Hepatocyte (in vitro differentiated cells): ENCODE data around the gene TMEM121B.

Source experiments
- EZH2 ChIP-seq: fragments of 200-600 bp; sonication (generic); IDR thresholded peaks from 2 replicates; pipeline ENCODE4 v1.6.1; 2016; ENCODE audit warnings: antibody characterized with exemption, mild to moderate bottlenecking, borderline replicate concordance
- TF ChIP-seq, protein P1 (sequence below): fragments of 200-600 bp; sonication (generic); IDR thresholded peaks from 2 replicates; pipeline ENCODE4 v1.5.1; 2016; ENCODE audit warnings: antibody characterized with exemption, mild to moderate bottlenecking; ENCODE audit not compliant: poor library complexity

DNA sequence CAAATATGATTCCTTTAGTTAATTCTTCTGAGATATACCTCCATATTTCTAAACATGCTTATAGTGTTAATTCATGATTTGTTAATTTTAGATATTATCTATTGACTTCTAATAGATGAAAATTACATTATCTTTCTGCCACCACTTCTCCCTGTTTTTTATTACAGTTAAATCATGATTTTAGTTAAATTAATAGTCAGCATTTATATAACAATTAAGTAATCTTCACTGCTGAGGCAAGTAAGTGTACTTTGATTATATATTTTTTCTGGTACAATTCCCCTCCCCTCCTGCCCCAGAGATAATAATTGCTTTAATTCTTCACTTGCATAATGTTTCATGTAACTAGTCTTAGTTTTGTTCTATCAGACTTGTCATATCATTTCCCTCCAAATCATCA lies 30.6 kb downstream of the TMEM121B start:
- no peak for TF ChIP-seq EZH2
- TF ChIP-seq, protein P1, sequence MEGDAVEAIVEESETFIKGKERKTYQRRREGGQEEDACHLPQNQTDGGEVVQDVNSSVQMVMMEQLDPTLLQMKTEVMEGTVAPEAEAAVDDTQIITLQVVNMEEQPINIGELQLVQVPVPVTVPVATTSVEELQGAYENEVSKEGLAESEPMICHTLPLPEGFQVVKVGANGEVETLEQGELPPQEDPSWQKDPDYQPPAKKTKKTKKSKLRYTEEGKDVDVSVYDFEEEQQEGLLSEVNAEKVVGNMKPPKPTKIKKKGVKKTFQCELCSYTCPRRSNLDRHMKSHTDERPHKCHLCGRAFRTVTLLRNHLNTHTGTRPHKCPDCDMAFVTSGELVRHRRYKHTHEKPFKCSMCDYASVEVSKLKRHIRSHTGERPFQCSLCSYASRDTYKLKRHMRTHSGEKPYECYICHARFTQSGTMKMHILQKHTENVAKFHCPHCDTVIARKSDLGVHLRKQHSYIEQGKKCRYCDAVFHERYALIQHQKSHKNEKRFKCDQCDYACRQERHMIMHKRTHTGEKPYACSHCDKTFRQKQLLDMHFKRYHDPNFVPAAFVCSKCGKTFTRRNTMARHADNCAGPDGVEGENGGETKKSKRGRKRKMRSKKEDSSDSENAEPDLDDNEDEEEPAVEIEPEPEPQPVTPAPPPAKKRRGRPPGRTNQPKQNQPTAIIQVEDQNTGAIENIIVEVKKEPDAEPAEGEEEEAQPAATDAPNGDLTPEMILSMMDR: no peak
